ENCODE measurements around the gene RXRB.

Gene RXRB

DNA sequence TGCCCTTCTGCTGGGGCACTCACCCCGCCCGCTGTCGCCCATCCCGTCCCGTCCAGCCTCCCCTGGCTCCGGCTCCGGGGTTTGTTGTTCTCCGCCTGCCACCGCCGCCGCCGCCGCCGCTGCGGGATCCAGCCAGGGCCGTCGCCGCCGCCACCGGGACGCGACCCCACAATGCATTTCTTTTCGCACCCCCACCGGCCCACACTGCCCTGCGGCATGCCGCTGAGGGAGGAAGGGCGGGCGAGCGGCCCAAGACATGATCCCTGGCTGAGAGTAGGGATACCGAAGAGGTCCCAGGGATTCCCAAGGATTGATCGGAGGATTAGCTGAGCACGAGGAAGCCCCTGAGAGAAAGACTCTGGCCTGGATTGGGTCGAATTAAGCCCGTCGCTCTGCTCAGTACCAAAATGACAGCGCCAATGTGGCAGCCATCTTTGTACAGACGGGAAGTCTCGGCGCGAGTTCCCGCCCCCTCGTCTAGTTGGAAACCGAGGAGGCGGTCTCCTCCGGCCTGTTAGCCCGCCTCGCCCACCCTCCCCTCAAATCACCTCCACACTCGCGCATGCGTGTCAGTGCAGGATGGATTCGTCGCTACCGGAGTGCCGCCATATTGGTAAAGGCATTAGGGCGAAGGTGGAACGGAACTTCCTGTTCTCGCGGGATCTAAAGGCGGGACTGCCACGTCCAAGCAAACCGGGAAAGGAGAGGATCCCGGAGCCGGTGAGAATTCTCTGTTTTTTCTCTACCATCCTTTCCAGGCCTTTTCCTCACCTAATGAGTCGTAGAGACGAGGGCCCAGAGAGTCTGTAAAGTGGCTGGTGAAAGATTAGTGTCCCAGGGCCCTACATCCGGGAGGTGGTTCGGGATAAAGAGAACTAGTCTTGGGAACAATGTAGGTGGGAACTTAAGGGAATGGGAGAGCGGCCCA, at the start of gene RXRB, which contains the start of gene SLC39A7:
RXRB (minus strand) TSS at position 447 of the 928 bp plus-strand sequence; CDS start at position 258, 189 bp downstream.
SLC39A7 (plus strand) TSS at position 649 of the 928 bp plus-strand sequence. CDS start 379 bp downstream, outside the sequence.
- H3K27ac ChIP-seq, result peak within 1 kb of the TSS; percentile 96
- TF ChIP-seq ZFX (IDR thresholded peaks at IDR 0.05; ENCODE audit: borderline replicate concordance), result no peak
- TF ChIP-seq, protein P1, sequence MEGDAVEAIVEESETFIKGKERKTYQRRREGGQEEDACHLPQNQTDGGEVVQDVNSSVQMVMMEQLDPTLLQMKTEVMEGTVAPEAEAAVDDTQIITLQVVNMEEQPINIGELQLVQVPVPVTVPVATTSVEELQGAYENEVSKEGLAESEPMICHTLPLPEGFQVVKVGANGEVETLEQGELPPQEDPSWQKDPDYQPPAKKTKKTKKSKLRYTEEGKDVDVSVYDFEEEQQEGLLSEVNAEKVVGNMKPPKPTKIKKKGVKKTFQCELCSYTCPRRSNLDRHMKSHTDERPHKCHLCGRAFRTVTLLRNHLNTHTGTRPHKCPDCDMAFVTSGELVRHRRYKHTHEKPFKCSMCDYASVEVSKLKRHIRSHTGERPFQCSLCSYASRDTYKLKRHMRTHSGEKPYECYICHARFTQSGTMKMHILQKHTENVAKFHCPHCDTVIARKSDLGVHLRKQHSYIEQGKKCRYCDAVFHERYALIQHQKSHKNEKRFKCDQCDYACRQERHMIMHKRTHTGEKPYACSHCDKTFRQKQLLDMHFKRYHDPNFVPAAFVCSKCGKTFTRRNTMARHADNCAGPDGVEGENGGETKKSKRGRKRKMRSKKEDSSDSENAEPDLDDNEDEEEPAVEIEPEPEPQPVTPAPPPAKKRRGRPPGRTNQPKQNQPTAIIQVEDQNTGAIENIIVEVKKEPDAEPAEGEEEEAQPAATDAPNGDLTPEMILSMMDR (IDR thresholded peaks at IDR 0.05), result no peak

DNA sequence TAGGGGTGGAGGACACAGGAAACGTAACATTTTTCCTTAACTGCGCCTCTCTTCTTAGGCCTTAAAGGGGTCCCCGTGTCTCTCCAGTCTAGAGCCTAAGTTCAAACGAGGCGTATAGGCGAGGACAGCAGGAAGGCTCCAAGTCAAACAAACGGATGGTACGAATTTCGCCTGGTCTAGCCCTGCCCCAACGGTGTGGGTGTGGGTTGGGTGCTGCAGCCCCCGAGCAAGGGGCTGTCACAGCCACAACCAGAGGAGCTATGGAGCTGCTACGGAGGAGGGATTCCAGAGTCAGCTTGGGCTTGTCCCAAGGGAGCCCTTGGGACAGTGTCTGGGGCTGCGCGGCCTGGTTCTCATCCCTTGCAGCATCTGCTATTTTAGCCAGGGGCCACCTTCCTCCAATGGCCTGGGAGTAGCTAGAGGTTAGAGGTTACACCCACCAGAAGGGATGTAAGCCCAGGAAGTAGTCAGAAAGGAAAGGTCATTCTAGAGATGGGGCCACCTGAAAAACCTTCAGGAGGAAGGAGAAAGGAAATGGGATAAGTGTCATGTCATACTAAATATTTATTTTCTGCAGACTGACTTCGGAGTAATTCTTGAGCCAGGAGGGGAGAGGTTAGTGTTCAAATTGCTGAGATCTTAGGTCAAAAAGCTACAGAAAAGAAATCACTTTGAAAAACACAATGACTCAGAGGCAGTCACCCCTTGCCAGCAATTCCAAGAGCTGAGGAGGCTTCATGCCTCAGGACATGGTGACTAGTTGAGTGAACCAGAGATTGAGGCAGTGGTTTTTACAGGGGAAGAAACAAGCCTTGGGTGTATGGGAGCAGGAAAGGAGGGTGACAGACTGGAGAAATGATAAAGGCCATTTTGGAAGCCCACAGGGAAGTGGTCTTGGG, 49.5 kb upstream of the RXRB start:
- peak overlapping the region; percentile 94 for H3K27ac ChIP-seq
- no peak for TF ChIP-seq ZFX (IDR thresholded peaks at IDR 0.05; ENCODE audit: borderline replicate concordance)
- TF ChIP-seq, protein P1 (IDR thresholded peaks at IDR 0.05), result no peak

DNA sequence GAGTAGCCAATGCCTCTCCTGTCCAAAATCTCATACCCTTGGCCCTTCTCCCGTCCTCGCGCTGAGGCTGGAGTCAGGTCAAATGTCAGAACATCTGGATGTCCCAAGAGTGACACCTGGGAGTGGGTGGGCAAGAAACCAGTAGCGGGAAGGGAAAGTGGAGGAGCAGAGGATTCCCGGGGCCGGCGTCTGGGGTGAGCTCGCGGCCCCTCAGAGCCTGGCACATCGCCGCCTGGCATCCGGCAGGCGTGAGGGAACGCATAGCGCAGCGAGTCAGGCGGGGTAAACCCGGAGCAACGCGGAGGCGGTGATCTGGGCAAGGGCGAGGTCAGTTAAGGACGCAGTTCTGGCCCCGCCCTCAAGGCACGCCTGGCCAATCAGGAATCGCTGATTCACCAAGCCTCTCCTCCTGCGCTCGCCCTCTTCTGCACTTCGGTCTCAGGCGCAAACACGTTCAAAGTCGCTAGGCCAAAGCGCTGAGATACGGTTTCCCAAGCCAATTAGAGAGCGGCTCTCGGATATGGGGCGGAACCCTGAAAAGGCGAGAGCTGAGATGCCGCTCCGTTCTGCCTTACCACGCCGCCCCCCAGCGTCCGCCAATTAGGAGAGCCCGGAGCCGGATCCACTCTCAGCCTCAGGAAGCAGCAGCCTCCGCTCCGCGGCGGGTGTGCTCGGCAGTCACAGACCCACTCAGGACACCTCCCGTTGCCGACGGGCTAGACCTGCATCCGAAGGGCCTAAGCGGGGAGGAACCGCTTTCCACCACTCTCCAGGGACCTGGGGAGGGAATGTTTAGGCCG, 48.7 kb upstream of the RXRB start:
- TF ChIP-seq ZFX (IDR thresholded peaks at IDR 0.05; ENCODE audit: borderline replicate concordance), result no peak
- TF ChIP-seq, protein P1 (IDR thresholded peaks at IDR 0.05), result no peak
- H3K27ac ChIP-seq, result peak overlapping the region; percentile 94

DNA sequence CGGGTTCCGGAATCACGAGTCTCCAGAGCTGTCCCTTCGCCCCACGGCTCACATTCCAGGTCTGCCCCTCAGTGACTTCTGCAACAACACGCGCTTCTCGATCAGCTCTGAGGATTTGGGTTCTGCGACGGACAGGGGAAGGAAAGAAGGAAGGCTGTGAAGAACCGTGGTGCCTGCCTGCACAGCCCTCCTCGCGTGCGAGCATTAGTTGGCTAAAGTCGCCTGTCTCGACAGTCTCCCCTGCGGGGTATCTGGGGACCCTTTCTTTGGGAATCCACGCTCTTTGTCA, 48.1 kb upstream of the RXRB start:
- no peak for TF ChIP-seq ZFX (IDR thresholded peaks at IDR 0.05; ENCODE audit: borderline replicate concordance)
- TF ChIP-seq, protein P1 (IDR thresholded peaks at IDR 0.05), result peak; percentile 55
- peak overlapping the region; percentile 94 for H3K27ac ChIP-seq

DNA sequence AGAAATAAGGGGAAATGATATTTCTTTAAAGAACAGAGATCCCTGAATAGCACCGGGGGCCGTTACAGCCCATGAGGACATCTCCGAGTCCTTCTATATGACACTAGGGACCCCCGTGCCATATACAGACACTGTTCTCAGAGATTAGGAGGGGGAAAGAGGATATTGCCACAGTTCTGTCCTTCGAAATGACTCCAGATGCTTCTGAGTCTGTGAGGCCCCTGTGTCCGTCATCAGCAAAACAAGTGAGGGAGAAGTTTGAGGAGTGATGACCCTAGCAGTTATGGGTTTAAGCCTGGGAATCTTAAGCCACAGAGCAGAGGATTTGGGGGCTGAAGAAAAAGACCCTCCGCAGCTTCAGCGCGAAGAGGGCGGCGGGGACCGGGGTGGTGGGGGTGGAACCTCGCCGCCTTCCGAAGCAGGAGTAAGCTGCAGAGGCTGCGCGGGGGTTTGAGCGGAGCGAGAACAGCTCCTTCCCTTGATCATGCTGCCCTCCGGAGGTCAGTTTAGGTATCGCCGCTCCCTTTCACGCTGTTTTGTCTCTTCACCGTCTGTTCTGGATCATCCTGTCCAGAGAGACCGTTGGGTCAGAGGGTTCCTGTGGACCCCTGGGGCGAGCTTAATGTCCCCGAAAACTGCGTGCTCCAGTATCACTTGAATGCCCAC, 47.6 kb upstream of the RXRB start:
- H3K27ac ChIP-seq, result peak overlapping the region; percentile 94
- TF ChIP-seq, protein P1 (IDR thresholded peaks at IDR 0.05), result peak; percentile 87
- TF ChIP-seq ZFX (IDR thresholded peaks at IDR 0.05; ENCODE audit: borderline replicate concordance), result no peak

DNA sequence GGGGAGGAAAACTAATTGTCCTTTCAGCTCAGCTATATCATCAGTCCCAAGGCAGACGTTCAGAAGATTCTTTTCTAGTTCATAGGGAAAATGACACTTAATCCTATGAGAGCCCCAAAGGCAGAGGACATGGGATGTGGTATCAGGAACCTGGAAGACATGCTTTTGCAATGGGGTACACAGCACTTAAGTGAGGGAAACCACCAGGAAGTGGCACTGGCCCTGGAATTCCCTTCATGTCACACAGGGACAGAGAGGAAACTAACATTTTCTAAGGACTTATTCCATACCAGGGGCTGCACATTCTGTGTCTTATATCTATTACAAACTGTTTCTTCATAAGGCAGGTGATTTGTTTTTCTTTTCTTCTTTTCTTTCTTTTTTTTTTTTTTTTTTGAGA, 43.0 kb upstream of the RXRB start:
- TF ChIP-seq ZFX (IDR thresholded peaks at IDR 0.05; ENCODE audit: borderline replicate concordance), result no peak
- no peak overlapping the region for H3K27ac ChIP-seq
